Retina (tissue), 1 donor: Measurements from ENCODE around the gene UNC5B.

Source experiments
- DNase-seq: peaks from one replicate; pipeline ENCODE4 v3.0.0-alpha.2; 2016

The UNC5B gene

DNA sequence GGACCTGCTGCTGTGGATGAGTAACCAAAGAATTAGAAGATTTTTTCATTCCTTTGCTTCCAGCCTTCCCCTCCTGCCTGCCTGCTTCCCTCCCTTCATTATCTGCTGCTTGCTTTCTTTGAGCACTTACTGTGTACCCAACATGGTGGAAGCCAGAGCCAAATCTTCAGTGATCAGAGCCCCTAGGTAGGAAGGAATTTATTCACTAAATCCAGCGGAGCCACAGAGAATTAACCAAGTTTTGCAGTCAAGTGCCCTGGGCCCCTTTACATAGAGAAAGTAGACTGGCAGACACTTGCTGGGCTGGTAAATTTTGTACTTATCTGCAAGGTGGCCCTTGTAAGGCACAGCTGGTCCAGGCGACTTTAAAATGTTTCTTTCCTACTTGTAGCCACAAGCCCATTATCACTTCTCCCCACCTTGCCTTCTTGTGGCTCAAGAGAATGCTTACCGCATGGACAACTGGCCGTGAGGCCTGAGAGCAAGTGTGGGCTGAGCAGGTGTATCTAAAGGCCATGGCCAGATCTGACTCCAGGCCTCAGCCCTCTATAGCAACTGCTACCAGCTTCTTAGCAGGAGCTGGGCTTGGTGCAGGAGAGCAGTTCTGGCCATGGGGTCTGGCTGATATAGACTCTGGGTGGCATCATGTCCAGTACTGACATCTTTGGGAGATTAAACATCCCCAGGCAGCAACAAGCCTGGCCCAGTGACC, 11.1 kb downstream of the UNC5B start:
- DNase-seq: no peak

DNA sequence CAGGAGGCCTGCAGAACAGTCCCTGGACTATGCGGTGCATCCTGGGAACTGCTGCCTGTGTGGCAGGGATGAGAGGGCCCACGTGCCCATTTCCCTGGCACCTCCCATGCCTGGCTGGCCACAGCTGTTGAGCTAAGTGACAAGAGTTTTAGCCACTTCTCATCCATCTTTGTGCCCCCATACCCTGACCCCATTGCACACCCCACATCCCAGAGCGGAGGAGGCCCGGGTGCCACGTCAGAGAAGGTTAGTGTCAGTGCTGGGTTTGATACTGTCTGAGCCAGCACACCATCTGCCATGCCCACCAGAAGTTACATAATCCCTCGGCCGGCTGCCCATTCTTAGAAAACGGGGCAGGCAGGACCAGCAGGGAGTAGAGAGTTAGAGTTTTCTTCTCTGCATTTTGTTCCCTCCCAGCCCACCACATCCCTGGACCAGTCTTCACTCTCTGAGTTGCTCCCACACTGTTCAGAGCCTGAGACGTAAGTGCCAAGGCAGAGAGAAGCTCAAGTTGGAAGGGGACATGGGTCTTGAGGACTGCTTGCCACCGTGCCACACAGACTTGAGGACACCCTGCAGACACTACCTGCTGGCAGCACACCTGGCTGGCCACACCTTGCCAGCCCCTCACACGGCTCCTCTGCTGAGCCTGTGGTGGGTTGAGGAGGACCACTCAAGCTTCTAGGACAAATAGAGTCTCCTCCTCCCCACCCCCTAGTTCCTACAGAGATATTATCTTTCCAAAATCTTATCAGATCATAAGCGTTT, 13.1 kb downstream of the UNC5B start:
- DNase-seq: no peak

DNA sequence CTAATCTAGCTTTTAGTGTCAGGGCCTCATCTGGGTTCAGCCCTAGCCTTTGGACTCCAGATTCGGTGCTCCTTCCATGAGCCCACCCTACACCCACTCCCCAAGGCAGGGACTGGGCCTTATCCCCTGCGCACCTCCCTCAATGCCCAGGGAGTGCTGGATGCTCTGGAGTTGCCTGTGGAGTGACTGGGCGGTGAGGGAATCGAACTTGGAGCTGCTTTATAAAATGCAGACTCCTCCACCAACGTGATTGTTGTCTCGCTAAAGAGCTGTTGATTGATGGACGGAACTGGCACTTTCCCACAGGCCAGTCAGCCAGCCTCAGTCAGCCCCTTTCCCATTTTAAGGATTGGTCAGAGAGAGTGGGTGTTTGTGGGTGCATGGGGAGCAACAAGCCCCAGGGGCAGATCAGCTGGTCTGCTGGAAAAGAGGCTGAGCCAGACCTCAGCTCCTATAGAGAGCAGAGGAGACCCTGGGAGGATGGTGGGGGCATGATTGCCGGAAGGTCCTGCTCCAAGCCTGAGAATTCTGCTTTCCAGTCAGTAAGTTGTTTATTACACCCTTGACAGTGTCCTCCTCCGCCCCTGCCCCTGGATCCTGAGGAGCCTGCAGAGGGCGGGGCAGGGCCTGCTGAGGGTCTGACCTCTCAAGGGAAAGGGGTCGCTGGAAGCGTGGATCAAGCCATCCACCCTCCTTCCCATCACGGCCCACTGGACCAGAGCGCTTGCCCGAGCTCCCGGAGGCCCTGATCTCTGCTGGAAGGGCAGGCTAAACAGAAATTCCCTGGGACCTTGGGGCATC, 16.7 kb downstream of the UNC5B start:
- DNase-seq: peak; percentile 19

DNA sequence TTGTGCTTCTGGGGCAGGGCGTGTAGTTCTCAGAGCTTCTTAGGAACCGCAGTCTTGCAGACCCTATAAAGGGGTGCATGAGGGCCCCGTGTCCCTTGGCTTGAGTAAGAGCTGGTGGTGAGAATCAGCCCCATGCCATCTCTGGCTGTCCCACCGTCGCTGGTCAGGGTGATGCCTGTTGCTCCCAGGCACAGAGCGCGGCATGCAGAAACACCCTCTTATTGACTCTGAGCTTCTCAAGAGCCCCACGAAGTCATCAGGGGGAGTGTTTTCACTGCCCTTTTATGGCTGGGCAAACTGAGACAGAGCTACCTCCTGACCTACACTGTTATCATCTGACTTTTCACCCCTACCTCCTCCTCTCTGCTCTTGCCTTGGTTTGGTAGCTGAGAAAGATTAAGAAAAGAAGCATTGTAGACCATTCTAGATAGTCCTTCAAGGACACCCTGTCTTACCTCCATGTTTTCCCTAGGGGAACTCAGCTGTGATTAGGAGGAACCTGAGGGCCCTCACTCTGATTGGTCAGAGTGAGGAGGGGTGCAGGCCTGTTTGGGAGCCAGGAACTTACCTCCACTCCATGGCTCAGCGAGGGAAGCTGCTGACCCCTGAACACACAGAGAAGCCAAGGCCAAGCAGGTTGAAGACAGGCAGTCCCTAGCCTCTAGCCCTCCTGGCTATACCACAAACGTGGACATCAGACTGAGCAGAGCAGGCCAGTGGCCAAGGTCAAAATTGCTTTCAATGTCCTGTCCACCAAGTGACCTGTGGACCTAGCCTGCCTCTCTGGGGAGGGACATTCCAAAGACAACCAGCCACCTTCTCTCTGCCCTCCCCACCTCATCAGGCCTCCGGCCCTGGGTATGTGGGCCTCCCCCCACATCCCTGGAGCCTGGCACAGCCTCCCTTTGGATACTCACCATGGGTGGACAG, 17.6 kb downstream of the UNC5B start:
- DNase-seq: no peak

DNA sequence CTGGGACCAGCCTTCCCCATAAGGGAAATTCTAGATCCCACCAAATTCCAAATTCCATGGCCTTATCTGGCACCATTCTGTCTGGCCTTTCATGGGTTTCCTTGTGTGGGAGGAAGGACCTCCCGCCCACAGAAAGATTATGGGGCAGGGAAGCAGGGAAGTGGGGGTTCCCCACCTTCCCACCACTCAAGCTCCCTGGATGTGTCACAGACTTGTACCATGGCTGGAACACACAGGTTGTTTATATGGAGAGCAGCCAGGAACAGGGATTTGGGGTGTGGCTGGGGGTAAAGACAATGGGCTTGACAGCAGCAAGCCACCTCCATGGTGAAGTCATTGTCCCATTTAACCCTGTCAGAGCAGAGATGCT, 18.3 kb downstream of the UNC5B start:
- DNase-seq: no peak

DNA sequence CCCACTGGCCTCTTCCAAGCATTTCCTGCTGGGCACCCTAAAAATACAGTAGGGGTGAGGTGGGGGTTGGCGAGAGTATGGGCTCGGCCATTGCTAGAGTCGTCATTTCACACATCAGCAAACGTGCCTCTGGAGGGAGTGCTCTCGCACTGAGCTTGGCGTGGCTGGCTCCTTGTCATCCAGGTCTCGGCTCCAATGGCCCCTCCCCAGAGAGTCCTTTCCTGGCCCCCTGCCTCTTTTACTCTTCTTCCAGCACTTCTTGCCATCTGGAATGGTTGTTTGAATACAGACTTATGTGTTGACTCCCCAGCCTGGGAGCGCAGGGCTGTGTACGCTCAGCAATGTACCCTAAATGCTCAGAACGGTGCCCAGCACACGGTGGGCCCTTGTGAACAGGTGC, 18.8 kb downstream of the UNC5B start:
- DNase-seq: no peak

DNA sequence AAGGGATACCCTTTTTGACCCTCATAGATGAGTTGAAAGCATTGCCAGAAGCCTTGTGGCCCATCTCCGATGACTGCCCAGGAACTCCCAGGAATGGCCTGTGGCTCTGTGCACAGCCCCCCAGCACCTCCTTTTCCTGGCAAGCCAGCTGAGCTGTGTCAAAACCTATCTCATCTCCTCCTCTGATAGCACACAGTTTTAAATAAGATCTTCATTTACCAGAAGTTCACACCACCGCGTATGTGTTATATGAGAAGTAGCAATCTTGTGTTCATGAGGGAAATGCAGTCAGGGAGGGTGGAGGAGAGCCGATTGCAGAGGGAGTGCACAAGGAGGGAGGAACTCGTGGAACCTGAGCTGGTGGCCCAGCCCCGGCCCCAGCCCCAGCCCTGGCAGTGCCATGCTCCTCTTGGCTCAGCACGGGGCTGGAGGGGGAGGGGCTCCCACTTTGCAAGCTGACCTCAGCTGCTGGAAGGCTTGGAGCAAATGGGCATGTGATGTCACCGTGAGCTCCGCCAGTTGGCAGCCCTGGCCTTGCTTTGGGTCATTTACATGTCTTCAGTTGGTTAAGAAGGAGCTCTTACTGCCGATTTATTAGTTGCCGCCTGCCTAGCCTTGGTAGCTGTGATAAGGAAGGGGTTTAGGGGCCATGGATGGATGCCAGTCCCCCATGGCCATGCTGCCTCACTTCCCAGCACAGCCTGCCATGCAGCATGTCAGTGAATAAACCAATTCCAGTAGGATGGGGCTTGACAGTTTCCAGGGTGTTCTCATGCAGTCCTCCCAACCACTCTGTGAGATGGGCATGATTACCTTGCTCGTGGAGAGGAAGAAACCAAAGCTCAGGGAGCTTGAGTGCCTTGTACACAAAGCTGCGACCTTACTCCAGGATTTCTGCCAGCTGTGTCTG, 20.0 kb downstream of the UNC5B start:
- no peak for DNase-seq

DNA sequence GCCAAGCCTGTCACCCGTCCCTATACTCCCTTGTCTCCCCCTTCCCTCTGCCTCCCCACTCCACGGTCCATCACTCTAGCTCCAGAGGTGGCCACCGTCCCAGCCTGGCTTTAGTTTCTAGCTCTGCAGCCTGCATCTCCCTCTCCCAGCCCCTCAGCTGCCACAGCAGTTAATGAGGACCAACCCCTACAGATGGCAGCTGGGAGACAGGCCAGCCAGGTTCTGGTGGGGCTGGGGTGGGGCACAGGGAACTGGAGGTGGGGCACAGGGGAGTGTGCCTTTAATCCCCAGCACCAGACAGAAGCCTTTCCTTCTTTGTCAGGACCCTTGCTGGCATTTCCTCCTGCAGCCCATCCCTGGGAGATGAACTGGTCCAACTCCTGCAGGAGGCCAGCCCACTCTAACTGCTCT, 21.1 kb downstream of the UNC5B start:
- DNase-seq: no peak

DNA sequence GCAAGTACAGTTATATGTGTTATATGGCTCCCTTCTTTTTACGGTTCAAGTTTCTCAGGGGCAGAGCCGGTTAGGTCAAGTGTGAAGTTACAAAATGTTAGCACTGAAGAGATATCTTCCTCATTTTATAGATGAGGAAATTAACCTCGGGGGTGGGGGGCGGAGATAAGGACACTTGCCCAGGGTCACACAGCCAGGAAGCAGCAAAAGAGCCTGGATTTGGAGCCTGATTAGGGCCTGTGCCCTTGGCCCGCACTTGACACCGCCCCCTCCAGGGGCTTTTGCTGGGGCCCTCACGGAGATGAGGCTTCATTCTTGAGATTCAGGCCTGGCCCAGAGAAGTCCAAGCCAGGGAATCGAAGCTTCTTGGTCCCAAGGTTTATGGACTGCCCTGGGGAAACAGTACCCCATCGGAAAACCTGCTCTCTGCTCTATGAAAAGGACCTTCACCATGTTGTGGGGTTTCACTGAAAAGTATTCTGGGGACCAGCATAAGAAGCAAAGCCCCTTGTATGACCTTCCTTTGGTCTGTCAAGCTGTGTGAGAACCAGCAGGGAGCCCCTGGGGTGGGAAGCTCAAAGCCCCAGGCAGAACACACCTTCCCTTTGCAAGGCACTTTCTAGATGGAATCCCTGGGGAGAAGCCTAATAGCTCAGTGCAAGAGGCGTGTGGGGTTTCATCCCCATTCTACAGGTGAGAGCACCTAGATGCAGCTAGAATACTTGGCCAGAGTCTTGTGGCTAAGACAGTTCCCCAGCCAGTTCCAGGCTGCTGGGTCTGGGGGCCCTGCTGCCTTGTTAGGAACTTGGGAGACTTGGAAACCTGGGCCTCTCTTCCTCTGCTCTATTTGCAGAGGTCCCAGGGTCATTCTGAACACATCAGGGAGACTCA, 21.9 kb downstream of the UNC5B start:
- no peak for DNase-seq

DNA sequence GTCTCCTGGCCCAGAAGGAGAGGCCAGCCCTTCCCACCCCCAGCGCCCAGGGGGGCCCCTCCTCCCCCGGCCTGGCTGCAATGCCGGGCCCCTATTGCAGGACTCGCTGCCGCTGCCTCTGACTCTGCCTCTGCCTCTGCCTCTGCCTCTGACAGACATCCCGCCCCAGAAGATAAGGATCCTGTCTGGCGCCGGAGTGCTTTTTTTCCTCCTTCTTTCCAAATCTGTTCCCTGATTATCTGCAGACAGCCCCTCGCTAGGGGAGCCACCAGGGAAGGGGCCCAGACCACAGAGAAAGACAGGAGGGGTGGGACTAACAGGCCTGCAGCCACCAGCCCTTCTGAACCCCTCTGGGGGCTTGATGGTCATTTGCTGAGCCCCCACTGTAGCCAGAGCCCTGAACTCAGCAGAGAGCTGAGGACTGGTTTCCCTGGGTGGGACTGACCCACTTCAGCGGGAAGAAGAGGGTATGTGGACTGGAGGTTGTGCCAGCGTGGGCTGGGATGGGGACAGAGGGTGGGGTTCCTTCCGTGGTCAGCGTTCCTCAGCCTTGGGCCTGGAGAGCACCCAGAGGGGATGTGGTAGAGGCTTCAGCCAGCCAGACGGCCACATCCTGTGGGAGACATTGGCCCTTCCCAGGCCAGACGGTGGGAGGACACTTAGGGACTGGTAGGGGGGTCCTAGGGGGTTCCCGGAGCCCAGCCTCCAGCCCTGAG, 22.8 kb downstream of the UNC5B start:
- peak; percentile 54 for DNase-seq

DNA sequence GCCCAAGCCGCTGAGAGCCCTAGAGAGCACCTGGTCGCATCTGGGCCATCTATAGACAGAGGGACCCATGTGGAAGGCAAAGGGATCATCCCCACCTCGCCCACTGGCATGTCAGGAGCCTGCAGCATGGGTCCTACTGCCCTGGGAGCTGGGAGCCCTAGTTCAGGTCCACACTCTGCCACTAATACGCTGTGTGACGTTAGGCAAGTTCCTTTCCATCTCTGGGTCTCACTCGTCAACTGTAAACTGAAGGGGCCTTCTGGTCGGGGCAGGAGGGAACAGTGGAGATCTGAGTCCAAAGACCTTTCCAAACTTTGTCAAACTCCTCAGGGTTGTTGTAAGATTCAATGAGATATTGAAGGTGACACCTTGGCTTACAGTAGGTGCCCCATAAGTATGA, 23.4 kb downstream of the UNC5B start:
- DNase-seq: no peak

DNA sequence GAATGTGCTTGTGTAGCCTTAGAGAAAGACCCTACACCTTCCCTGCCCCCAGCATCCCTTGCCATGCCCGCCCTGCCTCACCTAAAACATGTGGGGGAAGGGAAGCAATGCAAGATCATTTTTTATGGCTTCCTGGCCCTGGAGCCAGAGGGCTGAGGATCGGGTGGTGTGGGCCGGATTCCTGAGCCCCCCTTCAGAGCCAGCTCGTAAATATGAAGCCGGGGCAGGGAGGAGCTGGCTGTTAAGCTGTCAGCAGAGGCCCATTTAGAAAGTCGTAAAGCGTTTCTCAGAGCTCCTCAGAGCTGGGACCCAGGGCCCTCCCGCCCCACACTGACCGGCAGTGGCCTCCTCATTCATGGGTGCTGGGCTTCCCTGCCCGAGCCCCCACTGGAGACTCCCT, 23.9 kb downstream of the UNC5B start:
- no peak for DNase-seq

DNA sequence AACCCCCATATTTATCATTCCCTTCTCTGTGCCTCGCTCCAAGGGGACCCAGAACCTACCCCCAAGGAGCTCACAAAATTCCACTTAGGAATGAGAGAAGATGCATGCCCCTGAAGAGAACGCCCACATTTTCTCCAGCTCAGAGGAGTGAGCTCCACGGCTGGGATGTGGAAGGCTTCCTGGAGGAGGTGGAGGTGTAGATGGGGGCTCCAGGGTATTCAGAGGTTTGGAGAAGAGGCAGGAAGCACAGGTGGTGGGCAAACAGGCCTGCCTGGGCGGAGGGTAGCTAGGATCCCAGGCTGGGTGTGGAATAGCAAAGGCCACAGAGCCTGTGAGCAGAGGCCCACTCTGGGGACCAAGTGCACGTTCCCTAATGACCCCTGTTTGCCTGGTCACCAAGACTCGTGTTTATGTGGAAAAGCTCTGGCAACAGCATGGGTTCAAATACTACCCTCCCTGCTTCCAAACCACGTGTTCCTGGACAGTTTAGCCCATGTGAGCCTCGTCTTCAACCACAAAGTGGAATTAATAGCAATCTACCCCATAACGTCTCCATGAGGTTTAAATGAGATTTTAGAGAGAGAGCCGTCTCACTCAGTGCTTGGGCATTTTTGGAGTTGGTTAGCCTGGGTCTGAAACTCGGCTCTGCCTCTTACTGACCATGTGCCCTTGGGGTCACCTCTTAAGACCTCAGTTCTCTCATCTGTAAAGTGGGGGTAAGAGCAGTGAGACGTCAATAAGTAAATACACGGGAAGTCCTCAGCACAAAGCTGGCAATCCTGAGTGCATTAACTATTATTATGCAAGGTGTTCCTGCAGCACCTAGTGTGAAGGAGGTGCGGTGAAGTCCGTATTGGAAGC, 24.7 kb downstream of the UNC5B start:
- no peak for DNase-seq

DNA sequence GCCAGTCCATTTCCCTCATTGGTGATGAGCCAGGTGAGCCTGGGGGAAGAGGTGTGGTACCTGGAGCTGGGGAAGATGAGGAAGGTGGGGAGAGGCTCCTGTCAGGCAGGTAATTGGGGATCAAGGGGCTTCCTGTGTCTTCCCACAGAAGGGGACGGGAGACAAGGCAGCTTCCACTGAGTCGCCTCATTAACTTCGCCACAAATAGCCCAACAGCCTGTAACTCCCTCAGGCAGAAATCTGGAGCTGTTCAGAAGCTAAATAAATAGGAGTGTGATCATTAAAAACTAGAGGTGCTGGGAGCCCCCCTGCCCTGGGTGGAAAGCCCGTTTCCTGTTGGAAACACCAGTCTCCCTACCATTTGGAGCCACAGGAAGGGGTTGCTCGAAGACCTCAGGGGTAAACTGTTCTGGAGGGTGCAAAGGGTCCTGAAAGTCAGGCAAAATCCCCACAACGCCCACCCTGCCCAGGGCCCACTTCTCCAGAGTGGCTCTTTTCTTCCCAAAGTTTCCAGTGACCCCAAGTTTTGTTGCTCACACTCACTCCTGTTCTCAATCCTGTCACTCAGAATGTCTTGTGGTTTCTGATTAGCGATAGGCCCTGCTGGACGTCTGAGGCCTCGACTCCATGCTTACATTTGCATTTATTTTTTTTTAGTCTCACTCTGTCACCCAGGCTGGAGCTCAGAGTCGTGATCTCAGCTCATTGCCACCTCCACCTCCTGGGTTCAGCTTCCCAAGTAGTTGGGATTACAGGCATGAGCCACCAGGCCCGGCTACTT, 25.7 kb downstream of the UNC5B start:
- DNase-seq: no peak

DNA sequence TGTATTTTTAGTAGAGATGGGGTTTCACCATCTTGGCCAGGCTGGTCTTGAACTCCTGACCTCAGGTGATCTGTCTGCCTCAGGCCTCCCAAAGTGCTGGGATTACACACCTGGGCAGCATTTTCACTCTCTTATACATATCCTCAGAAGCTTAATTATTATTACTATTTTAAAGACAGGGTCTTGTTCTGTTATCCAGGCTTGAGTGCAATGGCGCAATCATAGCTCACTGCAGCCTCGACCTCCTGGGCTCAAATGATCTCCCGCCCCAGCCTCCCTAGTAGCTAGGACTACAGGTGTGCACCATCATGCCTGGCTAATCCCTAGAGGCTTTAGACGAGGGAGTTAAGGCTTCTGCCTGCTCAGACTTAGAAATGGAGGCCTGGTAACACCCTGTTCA, 26.3 kb downstream of the UNC5B start:
- DNase-seq: no peak

DNA sequence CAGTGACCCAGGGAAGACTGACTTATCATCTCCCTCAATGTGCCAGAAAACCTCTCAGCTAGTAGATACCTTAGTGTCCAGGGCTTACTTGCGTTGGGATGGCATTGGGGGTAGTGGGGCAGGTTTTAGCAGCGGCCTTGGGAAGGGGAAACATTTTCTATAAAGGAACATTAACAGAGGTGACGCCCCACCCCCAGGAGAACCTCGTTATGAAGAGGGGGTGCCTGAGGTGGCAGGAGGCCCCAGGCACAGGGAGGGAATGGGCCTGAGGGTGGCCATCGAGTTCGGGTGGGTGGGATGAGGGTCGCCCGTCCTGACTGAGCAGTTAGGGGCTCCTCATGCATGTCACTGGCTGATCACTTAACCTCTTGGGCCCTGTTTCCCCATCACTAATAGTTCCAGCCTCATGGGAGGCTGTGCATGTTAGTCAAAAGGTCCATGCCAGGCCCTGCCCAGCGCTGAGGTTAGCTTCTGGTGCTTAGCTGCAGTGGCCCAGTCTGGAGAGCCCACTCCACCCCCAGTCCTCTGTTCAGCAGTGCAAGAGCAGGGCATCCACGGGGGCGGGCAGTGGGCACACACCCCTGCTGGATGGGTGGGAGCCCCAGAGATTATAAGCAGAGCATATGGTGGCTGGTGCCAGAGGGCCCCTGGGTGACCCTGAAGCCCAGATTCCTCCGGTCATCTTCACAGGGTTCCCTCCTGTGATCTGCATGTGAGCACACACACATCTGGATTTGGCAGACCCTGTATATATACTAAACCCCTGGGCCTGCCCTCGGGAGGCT, 27.0 kb downstream of the UNC5B start:
- DNase-seq: no peak
